Loucy (cell line): Measurements from ENCODE around the gene MYH15.

Source experiments
- CTCF ChIP-seq: fragments of 200-600 bp; sonication (generic); conservative IDR thresholded peaks from 2 replicates; pipeline ENCODE4 v1.5.1; 2014; ENCODE audit warnings: mild to moderate bottlenecking, antibody characterized with exemption, low read length
- EZH2phosphoT487 ChIP-seq: fragments of 200-600 bp; IDR thresholded peaks from 2 replicates; pipeline ENCODE4 v1.6.1; 2018; ENCODE audit warnings: antibody characterized with exemption, mild to moderate bottlenecking, moderate library complexity, borderline replicate concordance

- TF ChIP-seq CTCF: peak; percentile 83
- TF ChIP-seq EZH2phosphoT487: no peak
Observed at GRCh38 chr3:108406661-108407206, 103.7 kb downstream of the MYH15 start.
